Stimulated activated CD4-positive, alpha-beta T cell treated with anti-CD3 and anti-CD28 coated beads, Interleukin-4, amount 100 ng/mL, for 4 hours (primary cell): ENCODE measurements around the gene PPP1R1A.

Experiments
- DNase-seq, 2 experiments: peaks; one replicate each; pipeline ENCODE4 v3.0.0-alpha.2; 2020

Gene PPP1R1A, protein sequence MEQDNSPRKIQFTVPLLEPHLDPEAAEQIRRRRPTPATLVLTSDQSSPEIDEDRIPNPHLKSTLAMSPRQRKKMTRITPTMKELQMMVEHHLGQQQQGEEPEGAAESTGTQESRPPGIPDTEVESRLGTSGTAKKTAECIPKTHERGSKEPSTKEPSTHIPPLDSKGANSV

DNA sequence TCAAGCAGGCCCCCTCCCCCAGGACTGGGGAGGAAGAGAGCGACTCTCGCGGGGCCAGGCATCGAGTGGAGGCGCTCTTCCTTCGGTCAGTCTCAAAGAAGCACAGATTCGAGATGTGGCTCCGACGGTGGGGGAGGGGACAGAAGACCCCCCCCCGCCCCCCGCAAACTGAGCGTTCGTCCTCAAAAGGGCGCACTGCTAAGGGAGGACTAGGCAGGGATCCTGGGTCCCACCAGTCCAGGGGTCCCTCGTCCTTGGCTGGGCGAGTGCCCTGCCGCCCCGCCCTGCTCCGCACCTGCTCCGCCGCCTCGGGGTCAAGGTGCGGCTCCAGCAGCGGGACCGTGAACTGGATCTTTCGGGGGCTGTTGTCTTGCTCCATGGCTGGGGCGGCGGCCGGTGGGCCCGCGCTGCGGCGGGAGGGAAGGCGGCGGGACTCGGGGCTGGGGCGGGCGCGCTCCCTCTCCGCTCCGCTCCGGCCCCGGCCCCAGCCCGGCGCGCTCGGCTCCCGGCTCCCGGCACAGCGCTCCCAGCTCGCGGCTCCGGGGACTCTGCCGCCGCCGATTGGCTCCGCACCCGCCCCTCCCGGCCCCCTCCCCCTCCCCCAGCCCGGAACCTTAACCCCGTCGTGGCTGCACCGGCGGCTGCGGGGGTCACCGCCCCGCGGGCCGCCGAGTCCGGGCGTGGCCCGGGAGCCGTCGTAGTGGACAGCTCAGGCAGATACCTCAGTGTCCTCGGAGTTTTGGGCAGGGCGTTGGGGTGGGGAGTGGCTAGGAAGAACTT lies at the start of gene PPP1R1A:
Gene PPP1R1A, minus strand, starts transcription at position 550 of the 780 bp plus-strand sequence. Its CDS starts 171 bp downstream, at position 379.
- DNase-seq = no peak

- no peak for DNase-seq
Observed at GRCh38 chr12:54634795-54635194, 46.3 kb upstream of the PPP1R1A start, which contains the start of gene LACRT. Gene LACRT (minus strand): TSS chr12:54634895. CDS start chr12:54634841, 54 bp downstream.

DNA sequence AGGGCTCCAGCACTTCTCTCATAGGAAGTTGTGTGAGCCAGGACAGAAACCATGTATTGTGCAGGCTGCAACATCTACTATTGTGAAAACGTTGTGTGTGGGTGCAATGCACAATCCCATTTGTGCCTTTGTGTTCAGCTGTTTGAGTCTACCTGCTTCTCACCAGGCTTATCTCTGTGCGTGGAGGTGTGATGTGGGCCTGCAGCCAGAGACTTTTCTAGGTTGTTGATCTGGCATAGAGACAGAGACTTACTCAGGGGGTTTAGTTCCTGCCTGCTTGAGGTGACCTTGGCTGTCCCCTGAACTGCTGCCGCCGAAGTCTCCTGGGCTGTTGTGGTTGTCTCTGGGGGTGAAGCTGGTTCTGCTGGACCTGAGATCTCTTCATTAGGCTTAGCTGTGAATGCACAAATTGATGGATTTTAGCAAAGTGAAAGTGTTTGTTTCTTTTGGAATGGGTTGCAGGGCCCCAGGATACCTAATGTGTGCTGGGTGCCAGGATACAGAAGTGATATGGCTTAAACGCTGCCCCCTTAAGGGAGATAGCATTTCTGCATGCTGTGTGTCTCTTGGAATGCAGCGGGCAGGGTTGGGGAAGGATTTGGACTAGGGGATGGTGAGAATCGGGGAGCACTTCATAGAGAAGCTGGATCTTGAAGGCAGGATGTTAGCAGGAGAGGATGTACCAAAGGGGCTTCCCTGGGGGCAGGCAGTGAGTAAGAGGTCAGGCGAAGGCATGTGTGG lies 43.7 kb upstream of the PPP1R1A start:
- no peak for DNase-seq

DNA sequence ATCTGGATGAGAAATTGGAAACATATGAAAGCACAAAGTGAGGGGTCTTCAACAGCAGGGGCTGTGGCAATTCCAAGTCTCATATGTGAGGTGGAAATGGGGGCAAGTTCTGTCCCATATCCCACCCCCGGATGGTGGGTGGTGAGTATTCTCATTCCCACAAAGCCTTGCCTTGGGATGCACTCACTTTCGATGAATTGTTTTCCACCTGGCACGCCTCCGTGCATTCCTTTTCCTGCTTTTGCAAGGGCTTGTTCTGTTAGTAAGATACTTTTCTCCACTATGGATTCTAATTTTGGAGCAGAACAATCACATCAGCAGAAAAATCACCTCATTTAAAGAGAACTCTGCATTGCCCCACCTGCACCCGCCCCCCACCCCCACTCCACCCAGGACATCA lies 43.1 kb upstream of the PPP1R1A start:
- DNase-seq = no peak

DNA sequence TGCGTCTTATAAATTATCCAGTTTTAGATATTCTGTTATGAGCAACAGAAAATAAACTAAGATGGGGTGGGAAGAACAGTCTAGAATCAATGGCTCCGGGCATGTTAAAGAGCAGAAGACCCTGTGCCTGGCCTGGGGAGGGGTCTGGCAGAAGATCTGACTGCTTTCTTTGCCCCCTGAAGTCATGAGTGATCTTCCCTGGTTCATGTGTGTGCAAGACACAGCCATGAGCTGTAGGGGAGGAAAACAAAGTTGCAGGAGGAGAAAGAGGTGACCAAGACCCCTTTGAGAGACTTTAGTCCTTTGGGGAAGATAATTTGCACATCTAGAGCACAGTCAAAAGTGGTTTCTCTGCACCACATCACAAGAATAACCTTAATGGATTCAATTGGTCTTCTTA lies 41.5 kb upstream of the PPP1R1A start:
- no peak for DNase-seq

- no peak for DNase-seq
Observed at GRCh38 chr12:54628186-54628846, 39.9 kb upstream of the PPP1R1A start.

- DNase-seq = no peak
Observed at GRCh38 chr12:54627304-54627703, 38.8 kb upstream of the PPP1R1A start.

GRCh38 chr12:54625598-54625997 lies 37.1 kb upstream of the PPP1R1A start:
- DNase-seq = no peak

GRCh38 chr12:54624315-54625279 lies 36.1 kb upstream of the PPP1R1A start:
- no peak for DNase-seq

DNA sequence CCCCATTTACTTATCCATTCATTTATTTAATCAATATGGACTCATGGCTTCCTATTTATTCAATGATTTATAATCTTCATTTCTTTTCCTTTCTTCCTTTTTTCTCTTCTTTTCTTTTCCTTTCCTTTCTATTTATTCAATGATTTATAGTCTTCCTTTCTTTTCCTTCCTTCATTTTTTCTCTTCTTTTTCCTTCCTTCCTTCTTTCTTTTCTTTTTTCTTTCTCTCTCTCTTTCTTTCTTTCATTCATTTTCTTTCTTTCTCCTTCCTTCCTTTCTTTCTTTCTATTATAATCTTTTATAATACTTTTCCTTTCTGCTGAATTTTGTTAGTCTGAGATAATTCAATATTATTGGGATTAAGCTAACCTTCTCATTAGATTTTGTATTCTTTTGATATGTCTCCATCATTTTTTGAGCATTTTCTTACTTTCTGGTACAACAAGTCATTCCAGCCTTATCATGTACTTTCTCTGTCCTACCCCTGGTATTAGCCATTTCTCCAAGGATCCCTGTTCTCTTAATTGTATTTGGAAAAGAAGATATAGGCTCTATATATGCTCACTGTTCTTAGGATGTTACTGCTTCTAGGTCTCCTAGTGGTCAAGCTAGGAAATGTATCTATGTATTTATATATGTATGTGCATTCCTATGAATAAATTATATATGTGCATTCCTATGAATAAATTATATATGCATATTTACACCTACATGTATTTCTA lies 34.2 kb upstream of the PPP1R1A start:
- no peak for DNase-seq

DNA sequence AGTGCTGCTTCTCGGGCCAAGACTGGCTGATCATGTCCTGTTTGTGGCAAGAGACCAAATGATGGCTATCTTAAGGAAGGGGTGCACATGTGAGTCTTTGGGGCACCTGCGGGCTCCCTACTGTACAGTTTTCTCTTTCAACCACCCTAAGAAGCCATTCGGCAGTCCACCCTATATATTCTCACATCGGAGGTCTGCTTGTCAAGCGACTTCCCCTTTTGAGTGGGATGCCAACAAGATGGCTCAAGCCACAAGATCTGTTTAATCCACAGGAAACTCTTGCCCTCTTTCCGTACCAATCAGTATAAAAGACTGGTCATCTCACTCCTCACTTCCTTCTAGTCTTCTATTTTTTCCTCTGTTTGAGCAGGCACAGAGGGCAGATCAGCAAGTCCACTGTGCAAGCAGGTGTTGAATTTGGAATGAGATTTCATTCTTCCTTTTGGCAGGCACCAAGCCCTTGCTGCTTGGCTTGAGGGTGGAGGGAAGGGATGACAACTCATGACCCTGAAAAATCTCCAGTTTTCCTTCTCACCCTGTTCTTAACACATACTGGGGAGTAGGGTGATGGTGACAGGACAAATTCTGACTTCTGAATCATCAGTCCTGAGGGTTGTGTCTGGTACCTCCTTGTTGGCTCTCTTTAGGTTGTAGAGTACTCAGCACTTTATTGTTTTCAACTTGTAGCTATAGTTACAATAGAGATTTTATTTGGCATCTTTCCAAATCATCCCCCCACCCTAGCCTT lies 28.6 kb upstream of the PPP1R1A start:
- DNase-seq = no peak

DNA sequence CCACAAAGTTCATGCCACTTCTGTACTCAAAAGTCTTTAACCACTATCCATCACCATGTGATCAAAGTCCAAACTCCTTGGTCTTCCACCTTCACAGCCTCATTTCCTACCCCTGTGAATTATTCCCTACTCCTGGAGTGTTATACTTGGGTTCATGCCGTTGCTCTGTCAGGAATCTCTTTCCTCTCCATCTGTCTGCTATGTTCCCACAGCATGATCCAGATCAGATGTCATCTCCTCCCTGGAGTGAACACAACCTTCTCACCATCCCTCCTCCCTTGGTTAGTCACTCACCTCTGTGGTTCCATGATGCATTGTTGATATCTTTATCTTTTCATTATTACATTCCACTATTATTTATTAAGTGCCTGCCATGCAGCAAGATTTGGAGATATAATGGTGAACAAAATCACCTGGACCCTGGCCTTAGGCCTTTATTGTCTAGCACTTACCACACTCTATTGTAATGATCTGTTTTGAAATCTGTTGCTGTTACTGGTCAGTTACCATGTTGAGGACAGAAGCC lies 23.8 kb upstream of the PPP1R1A start:
- DNase-seq = no peak

DNA sequence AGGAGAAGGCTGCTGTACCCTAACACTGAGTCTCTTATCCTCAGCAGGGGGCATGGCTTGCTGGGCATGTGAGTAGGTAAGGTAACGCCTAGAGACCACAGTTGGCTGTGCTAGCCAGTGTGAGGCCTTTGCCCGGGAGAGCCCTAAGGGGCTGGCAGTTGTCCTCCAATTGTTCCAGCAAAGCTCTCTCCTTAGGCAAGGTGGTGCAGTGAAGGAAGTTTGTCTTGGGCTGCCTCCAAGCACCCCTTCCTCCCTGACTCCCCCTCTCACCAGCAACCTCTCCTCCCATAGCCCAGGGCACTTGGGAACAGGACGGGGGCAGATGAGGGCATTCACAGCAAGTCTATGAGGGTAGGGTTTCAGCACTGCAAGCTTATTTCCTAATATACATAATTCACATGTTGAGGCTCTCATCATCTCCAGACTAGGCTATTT lies 23.3 kb upstream of the PPP1R1A start:
- no peak for DNase-seq

DNA sequence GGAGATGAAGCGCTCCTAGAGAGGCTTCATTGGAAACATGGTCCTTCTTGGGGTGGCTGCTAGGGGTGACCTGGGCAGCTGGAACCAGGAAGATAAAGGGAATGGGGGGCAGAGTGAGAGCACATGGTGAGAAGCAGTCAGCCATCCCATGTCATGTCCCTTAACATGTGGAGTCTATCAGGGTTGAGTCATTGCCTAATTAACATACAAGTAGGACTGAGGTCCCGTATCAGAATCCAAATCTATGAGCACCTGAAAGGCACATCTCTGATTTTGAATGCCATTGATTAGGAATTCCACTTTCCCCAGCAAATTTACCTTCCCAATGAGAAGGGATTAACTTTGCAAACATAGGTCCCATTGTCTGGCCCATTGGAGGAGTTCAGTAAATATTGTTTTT lies 20.3 kb upstream of the PPP1R1A start:
- no peak for DNase-seq

DNA sequence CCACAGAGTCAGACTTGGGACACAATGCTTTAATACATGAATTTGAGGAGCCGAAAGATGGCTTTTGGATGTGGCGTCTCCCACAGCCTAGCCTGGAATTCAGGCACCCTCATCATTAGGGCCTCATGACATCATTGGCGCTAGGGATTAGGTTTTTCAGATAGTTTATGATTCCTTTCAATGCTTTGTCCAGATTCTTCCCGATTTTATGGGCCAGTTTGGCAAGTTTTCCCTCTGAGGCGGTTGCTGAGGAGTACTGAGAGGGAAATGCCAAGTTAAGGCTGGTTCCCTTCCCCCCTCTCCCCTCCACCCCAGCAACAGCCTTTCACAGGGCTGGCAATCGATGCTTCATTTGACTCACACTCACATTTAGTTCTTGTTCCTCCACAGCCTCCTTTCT lies 19.7 kb upstream of the PPP1R1A start:
- DNase-seq = no peak

- no peak for DNase-seq
Observed at GRCh38 chr12:54606556-54606955, 18.1 kb upstream of the PPP1R1A start.

- DNase-seq = no peak
Observed at GRCh38 chr12:54605138-54605970, 16.9 kb upstream of the PPP1R1A start.

DNA sequence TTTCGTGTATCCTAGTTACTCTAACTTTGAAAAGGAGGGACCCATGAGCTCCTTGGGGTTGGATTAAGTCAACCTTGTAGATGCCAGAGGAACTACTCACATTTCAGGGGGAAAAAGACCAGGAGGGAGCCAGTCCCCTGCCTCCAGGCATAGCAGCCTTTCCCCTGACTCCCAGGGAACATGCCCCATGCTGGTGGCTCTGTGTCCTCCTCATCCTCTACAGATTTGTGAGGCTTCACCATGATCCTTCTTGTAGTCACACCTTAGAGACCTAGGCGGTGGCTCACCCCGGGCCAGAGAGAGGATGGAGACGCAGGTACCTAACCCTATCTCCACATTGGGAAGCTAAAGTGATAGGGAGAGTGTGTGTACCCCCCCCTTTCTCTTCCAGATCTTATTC lies 16.0 kb upstream of the PPP1R1A start:
- no peak for DNase-seq

DNA sequence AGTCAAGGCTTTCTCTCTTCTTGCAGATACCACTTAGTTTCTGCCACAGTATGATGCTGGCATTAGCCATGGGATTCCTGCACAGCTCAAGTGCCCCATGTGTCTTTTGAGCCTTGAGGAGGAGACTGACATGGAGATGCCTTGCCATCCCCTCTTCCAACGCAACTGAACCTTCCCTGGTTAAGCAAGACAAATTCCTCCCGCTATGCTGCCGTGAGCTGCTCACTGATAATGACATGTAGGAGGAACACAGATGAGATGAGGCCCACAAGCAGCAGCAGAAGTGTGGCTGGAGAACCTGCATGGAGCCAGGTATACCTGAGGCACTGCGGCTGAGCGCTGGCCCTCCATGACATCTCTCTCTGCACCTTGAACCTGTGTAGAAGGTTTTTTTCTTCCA lies 15.4 kb upstream of the PPP1R1A start:
- DNase-seq = no peak
